ENCODE results near the gene GPR107.

The GPR107 gene

GRCh38 chr9:130028493-130029222, 25.0 kb upstream of the GPR107 start:
- no peak for DNase-seq

GRCh38 chr9:130029223-130029973, 24.3 kb upstream of the GPR107 start:
- DNase-seq, result no peak

GRCh38 chr9:130030651-130031127, 23.0 kb upstream of the GPR107 start:
- no peak for DNase-seq

GRCh38 chr9:130034570-130034969, 19.1 kb upstream of the GPR107 start:
- DNase-seq, result peak in 1 of 2 experiments; percentile 35

- DNase-seq, result no peak
Observed at GRCh38 chr9:130036099-130036498, 17.6 kb upstream of the GPR107 start.

GRCh38 chr9:130039528-130040147, 14.1 kb upstream of the GPR107 start:
- no peak for DNase-seq

GRCh38 chr9:130040984-130041647, 12.6 kb upstream of the GPR107 start:
- no peak for DNase-seq

GRCh38 chr9:130041648-130042405, 11.9 kb upstream of the GPR107 start:
- DNase-seq, result no peak

GRCh38 chr9:130042406-130042884, 11.3 kb upstream of the GPR107 start:
- peak in 1 of 2 experiments; percentile 39 for DNase-seq

- peak; percentile 77 to 85 for DNase-seq
Observed at GRCh38 chr9:130042885-130043653, 10.6 kb upstream of the GPR107 start, which contains the start of gene FNBP1. Gene FNBP1 (minus strand): TSS chr9:130043189. CDS start chr9:130042975, 214 bp downstream.

- DNase-seq, result no peak
Observed at GRCh38 chr9:130043654-130044623, 9.8 kb upstream of the GPR107 start.

- no peak for DNase-seq
Observed at GRCh38 chr9:130045725-130046450, 7.8 kb upstream of the GPR107 start.

- DNase-seq, result no peak
Observed at GRCh38 chr9:130049431-130050210, 4.1 kb upstream of the GPR107 start.

- no peak for DNase-seq
Observed at GRCh38 chr9:130050462-130050861, 3.2 kb upstream of the GPR107 start.

- no peak for DNase-seq
Observed at GRCh38 chr9:130051855-130052254, 1.9 kb upstream of the GPR107 start.

- DNase-seq, result no peak
Observed at GRCh38 chr9:130053109-130053503, 600 bp upstream of the GPR107 start.

- DNase-seq, result no peak
Observed at GRCh38 chr9:130054325-130054786, 650 bp downstream of the GPR107 start.

- DNase-seq, result no peak
Observed at GRCh38 chr9:130054820-130055219, 1.1 kb downstream of the GPR107 start.

Data from stimulated activated CD4-positive, alpha-beta T cell treated with anti-CD3 and anti-CD28 coated beads, Interleukin-4, amount 100 ng/mL, for 4 hours (primary cell).